ENCODE results near the gene SGCD.

The SGCD gene

GRCh38 chr5:156363861-156364260 lies 36.9 kb downstream of the SGCD start:
- no peak for DNase-seq

GRCh38 chr5:156366521-156366920 lies 39.6 kb downstream of the SGCD start:
- no peak for DNase-seq

DNA sequence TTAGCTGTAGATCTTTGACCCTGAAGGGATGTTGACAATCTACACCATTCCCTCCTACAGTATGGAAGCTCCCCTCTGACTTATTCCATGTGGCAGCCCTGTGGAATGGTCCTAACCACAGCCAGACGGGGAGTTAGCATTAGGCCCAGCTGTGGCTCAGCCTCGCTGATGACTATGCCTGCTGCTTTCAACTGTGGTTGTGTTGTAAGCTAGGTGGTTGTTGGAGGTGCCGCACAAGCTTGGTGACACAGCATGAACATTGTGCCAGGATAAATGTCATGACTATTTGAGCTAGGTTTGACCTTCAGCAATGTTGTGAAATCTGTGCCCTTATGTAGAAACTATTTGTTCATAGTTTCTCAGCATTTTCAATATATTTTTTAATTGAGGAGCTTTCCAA lies 40.6 kb downstream of the SGCD start:
- DNase-seq = peak; percentile 5

DNA sequence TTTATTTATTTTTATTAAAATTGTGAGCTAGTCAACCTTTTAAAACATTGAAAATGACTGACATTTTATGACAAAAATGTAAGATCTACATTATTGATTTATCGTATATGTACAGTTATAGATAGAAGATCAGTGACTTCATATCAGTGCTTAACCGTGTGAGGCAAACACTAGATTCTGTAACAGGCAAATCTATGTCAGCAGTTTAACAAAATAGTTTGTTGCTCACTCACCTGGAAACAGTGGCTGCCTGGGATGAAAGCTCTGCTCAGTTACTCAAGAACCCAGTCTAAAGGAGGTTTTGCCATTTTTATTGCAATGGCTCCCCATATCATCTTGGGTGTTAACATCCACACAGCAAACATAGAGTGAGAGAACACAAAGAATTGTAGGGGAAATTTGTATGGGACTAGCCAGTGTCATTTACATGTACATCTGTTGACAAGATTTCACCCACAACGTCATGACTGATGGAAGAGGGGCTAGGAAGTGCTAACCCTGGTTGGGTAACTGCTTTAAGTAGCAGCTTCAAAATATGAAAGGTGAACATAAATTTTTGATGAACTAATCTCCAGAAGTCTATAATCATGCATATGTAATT lies 49.0 kb downstream of the SGCD start:
- no peak for DNase-seq

- DNase-seq = no peak
Observed at GRCh38 chr5:156376751-156377150, 49.8 kb downstream of the SGCD start.

- no peak for DNase-seq
Observed at GRCh38 chr5:156378159-156378558, 51.2 kb downstream of the SGCD start.

DNA sequence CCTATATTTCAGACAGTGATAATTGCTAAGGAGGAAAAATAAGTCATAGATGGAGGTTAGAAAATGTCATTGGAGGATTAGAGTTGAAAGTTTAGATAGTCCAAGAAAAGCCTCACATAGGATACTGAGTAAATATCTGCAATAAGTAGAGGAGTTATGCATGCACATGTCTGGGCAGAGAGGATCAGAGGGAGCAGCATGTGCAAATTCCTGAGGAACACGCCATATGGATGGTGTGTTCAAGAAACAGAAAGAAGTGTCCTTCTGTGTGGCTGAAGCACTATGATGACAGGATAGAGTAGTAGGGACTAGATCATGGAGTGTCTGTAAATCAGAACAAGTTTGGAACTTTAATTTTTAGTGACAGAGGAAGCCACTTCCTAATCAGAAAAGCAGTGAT lies 52.2 kb downstream of the SGCD start:
- DNase-seq = no peak

GRCh38 chr5:156380848-156381247 lies 53.9 kb downstream of the SGCD start:
- DNase-seq = no peak

GRCh38 chr5:156383510-156384265 lies 56.7 kb downstream of the SGCD start:
- DNase-seq = no peak

DNA sequence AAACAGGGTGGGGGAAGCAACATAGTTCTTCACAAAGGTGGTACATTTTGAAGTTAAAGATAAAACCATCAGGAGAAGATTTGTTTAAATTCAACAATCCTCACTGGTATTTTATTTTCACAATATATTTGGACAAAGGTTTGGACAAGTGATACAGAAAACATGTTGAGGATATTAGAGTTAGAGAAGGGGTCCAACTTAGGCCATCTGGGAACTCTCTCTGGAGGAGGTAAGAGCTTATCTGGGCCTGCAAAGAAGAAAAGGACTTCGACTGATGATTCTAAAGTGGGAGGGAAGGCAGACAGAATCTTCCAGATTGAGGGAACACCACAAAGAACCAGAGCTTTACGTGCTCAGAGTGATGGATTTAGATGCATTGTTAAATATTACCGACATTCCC lies 58.5 kb downstream of the SGCD start:
- no peak for DNase-seq

DNA sequence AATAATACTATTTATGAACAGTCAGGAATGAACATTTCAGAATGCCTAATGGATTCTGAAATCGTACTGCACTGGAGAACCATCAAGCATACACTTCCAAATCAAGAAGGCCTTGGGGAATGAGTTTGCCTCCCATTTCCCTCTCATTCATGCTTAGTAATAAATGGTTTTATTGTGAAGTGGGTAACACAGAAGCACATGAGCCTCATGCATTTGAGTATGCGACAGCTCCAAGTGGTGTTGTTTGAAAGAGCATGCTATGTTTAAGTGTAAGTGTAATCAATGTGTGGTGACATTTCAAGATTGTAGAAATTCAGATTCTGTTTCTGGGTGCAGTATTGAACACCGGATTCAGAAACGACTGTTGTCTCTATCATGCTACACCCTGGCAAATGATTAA lies 60.0 kb downstream of the SGCD start:
- DNase-seq = no peak

DNA sequence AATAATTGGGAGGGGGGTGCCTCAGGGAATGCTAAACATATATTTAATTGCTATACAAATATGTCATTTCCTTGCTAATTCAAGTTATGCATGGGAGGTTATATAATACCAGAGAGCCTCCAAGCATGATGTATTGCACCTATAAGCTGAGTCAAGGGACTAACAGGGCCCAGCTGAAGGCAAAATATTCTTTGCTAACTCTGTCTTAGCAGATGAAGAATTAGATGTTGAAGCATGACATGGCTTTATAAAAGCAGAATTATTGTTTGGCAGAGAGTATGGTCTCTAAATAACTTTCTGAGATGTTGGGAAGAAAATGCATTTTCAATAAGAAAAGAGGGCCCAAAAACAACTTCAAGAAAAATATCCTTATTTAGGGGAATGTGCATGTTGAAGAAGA lies 60.4 kb downstream of the SGCD start:
- no peak for DNase-seq

GRCh38 chr5:156388233-156388632 lies 61.3 kb downstream of the SGCD start:
- DNase-seq = no peak

DNA sequence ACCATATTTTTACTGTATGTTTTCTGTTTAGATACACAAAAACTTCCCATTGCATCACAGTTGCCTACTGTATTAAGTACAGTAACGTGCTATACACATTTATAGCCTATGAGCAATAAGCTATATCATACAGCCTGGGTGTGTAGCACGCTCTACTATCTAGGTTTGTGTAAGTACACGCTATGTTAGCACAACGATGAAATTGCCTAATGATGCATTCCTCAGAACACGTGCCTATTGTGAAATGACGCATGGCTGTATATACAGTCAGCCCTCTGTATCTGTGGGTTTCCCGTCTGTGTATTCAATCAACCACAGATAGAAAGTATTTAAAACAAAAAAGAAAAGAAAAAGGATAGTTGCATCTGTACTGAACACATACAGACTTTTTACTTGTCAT lies 64.2 kb downstream of the SGCD start:
- DNase-seq = no peak

DNA sequence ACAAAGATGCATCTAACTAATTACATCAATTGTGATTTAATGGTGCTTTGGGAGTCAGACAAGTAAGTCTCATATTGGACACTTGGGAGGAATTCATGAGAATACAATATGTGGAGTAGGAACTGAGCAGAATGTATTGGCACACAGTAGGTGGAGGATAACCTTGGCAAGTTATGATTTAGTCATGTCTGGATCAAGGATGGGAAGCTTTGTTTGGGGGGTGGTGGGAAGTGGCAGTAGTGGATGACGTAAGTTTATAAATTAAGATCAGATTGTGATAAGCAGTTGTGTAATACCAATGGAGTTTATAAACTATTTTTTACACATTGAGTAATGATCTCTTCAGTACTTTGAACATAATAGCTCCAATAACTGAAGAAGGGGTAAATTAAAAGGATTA lies 67.0 kb downstream of the SGCD start:
- DNase-seq = no peak

- no peak for DNase-seq
Observed at GRCh38 chr5:156394642-156395305, 67.8 kb downstream of the SGCD start.

DNA sequence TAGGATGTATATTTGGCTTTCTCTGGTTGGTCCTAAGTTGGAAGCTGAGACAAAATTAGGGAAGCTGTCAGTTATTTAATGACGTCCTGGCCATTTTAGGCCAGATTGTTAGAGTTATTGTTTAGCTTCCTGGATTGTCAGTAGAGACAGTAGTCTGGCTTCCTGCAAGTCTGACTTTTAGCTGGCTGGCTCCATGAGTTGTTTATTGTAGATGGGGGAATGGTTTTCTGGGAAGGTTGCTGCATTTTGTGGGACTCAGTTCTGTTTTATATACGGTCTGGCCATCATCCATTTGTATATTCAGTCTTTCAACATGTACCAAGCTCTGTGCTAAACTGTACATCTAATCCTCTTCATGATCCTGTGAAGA lies 68.3 kb downstream of the SGCD start:
- DNase-seq = no peak

GRCh38 chr5:156396063-156396829 lies 69.3 kb downstream of the SGCD start:
- DNase-seq = no peak

DNA sequence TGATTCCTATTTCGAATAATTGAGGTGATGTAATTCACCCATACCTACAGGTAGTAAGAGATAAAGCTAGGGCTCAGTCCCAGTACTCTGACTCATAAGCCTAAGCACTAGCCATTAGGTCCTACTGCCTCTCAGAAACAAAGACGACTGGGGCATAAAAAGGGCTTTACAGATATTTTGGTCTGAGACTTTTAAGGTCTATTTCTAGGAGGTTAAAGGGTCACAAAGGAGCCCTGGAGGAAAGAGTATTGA lies 69.8 kb downstream of the SGCD start:
- no peak for DNase-seq

DNA sequence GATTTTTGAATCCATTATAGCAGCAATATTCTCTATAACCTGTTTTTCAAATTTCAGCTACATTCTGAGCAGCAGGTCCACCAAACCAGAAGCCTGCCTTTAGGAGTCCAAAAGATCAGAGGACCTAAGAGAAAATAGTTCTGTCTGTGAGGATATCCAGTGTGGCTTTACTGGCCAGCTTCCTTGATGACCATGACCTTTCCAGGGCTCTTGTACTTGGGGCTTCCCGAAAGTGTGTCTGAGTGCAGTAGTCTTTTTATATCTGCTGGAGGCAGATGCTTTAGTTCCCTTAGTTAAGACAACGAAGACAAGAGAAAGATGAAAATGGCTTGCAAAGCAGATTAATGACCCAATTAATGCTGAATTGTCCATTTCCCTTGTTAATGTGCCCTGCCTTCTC lies 72.4 kb downstream of the SGCD start:
- no peak for DNase-seq

DNA sequence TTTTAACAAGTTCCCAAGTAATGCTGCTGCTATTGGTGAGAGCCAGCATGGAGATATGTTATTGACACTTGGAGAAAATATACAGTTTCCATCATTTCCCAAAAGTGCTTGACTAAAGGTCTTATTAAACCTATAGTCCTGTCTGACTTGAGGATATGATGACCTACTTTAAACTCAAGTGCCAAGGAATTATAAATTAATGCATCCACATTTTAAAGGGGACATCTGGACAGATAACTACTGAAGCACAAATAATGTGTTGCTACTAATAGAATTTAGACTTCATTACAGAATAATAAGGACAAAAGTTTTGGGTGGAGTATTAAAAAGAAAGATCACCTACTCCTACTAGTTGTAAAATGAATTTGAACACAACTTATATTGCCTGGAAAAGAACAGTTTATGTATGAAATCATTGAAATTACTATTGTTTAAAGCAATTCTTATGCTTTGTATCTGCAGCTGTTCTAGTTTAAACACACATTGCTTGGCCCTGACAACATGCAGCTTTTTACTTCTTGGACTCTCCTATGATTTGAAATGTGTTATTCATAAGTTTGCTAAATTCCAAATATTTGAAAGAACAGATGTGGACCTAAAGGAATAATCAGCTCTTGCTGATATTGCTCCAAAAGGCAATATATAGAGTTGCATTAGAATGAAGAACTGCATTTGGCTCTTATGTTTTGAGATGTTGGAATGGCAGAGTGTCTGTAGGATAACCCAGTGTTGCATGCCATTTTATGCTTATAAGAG lies 73.4 kb downstream of the SGCD start:
- no peak for DNase-seq

GRCh38 chr5:156401804-156402203 lies 74.8 kb downstream of the SGCD start:
- DNase-seq = no peak

DNA sequence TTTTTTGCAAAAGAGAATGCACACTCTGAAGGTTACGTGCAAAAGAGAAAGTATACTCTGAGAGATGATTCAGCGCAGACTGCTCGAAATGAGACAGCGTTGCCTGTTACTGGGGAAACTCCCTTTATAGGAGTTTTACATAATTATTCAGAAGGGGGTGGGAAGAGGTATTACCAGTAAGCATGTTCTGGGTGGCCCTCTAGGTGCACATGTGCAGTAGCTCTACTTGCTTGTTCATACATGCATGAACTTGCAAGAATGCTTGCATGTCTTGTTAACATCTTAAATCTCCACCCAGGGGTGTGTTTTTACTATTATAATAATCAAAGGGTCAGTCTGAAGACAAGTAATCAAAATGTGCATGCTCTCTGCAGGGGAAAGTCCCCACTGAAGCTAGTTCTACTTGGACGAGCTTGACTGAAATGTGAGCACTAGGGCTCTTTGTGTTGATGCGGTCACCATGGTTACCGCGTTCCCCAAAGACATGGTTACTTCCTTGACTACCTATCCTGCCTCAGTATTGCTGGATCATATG lies 75.5 kb downstream of the SGCD start:
- DNase-seq = no peak
